HEK293 (cell line): ENCODE measurements around the gene SLC5A1.

Experiments used
- CTCF ChIA-PET: fragments of 350-600 bp; formaldehyde crosslinking; extraction: SDS; loops from one replicate; lab custom pipeline; 2021; ENCODE audit warnings: antibody characterized with exemption; lab: Yijun Ruan, JAX
- POLR2A ChIA-PET: fragments of 300-600 bp; formaldehyde crosslinking; extraction: SDS; loops from one replicate; lab custom pipeline; 2020; ENCODE audit warnings: antibody characterized with exemption, inconsistent platforms; lab: Yijun Ruan, JAX
- H3K27ac ChIP-seq: fragments of 200-500 bp; sonication (Bioruptor generic); 2 replicates; pipeline ENCODE4 v1.5.1; 2014; ENCODE audit warnings: low read depth, low read length, control low read depth, inconsistent platforms; ENCODE audit errors: extremely low read depth
- H3K36me3 ChIP-seq, 2 experiments: fragments of 200-500 bp in 1 of 2; sonication (Bioruptor generic) in 1 of 2; 1 replicate in 1 of 2; 2 replicates in 1 of 2; pipeline ENCODE4 v1.5.1; 2014 to 2017; ENCODE audit warnings: inconsistent platforms in 2 of 2, low read length in 2 of 2; ENCODE audit not compliant: control insufficient read depth in 2 of 2, insufficient read depth in 1 of 2
- H3K4me1 ChIP-seq: fragments of 200-500 bp; sonication (Bioruptor generic); 2 replicates; pipeline ENCODE4 v1.5.1; 2014; ENCODE audit warnings: mild to moderate bottlenecking, low read length, inconsistent platforms; ENCODE audit not compliant: control insufficient read depth, insufficient read depth
- H3K4me3 ChIP-seq: 2 replicates; pipeline ENCODE4 v1.5.1; 2011; ENCODE audit warnings: low read depth, mild to moderate bottlenecking, control low read depth, low read length, moderate library complexity
- H3K9me3 ChIP-seq: fragments of 200-500 bp; sonication (Bioruptor generic); 2 replicates; pipeline ENCODE4 v1.5.1; 2014; ENCODE audit warnings: low read depth, low read length, inconsistent platforms; ENCODE audit not compliant: control insufficient read depth, insufficient read depth
- EGR2 ChIP-seq: fragments of 450-650 bp; formaldehyde crosslinking; IDR thresholded peaks from 2 replicates; pipeline ENCODE4 v1.5.1; 2016; ENCODE audit warnings: low read depth, missing biosample characterization, missing genetic modification characterization
- HOXA7 ChIP-seq: sonication (generic); formaldehyde crosslinking; IDR thresholded peaks from 2 replicates; pipeline ENCODE4 v1.8.1; 2022; ENCODE audit warnings: missing genetic modification reagents, borderline replicate concordance
- KLF7 ChIP-seq: fragments of 450-650 bp; formaldehyde crosslinking; IDR thresholded peaks from 2 replicates; pipeline ENCODE4 v1.5.1; 2016; ENCODE audit warnings: missing biosample characterization, missing genetic modification characterization, borderline replicate concordance
- MZF1 ChIP-seq: fragments of 450-650 bp; formaldehyde crosslinking; IDR thresholded peaks from 2 replicates; pipeline ENCODE4 v1.5.1; 2017; ENCODE audit warnings: missing biosample characterization, missing genetic modification characterization, borderline replicate concordance
- SETDB1 ChIP-seq: IDR thresholded peaks from one replicate; pipeline ENCODE4 v1.6.1; 2017; ENCODE audit warnings: mild to moderate bottlenecking, low read length, moderate library complexity, mixed read lengths; ENCODE audit not compliant: insufficient read length
- SP3 ChIP-seq: fragments of 450-650 bp; formaldehyde crosslinking; IDR thresholded peaks from 2 replicates; pipeline ENCODE4 v1.5.1; 2016; ENCODE audit warnings: missing biosample characterization, missing genetic modification characterization
- YY1 ChIP-seq: fragments of 450-650 bp; formaldehyde crosslinking; IDR thresholded peaks from 2 replicates; pipeline ENCODE4 v1.5.1; 2018; ENCODE audit warnings: missing biosample characterization, missing genetic modification characterization
- ZBTB8A ChIP-seq: fragments of 450-650 bp; formaldehyde crosslinking; IDR thresholded peaks from 2 replicates; pipeline ENCODE4 v1.5.1; 2016; ENCODE audit warnings: missing biosample characterization, missing genetic modification characterization
- ZFP3 ChIP-seq: fragments of 450-650 bp; formaldehyde crosslinking; IDR thresholded peaks from 2 replicates; pipeline ENCODE4 v1.5.1; 2016; ENCODE audit warnings: low read depth, missing biosample characterization, missing genetic modification characterization
- ZFP37 ChIP-seq: fragments of 450-650 bp; formaldehyde crosslinking; IDR thresholded peaks from 2 replicates; pipeline ENCODE4 v1.5.1; 2016; ENCODE audit warnings: missing biosample characterization, missing genetic modification characterization
- ZFP41 ChIP-seq: fragments of 450-650 bp; formaldehyde crosslinking; IDR thresholded peaks from 2 replicates; pipeline ENCODE4 v1.5.1; 2016; ENCODE audit warnings: missing biosample characterization, missing genetic modification characterization, borderline replicate concordance
- ZNF211 ChIP-seq: fragments of 450-650 bp; formaldehyde crosslinking; IDR thresholded peaks from 2 replicates; pipeline ENCODE4 v1.5.1; 2016; ENCODE audit warnings: low read depth, missing biosample characterization, missing genetic modification characterization
- ZNF292 ChIP-seq: fragments of 450-650 bp; formaldehyde crosslinking; IDR thresholded peaks from 2 replicates; pipeline ENCODE4 v1.5.1; 2016; ENCODE audit warnings: low read depth, missing biosample characterization, missing genetic modification characterization, borderline replicate concordance
- ZNF350 ChIP-seq: fragments of 450-650 bp; formaldehyde crosslinking; IDR thresholded peaks from 2 replicates; pipeline ENCODE4 v1.5.0; 2017; ENCODE audit warnings: missing biosample characterization, mild to moderate bottlenecking, missing genetic modification characterization
- ZNF354C ChIP-seq: fragments of 450-650 bp; formaldehyde crosslinking; IDR thresholded peaks from 2 replicates; pipeline ENCODE4 v1.5.1; 2016; ENCODE audit warnings: missing biosample characterization, missing genetic modification characterization, low read depth, borderline replicate concordance
- ZNF404 ChIP-seq: fragments of 450-650 bp; formaldehyde crosslinking; IDR thresholded peaks from 2 replicates; pipeline ENCODE4 v1.5.1; 2017; ENCODE audit warnings: missing biosample characterization, missing genetic modification characterization
- ZNF426 ChIP-seq: fragments of 450-650 bp; formaldehyde crosslinking; IDR thresholded peaks from 2 replicates; pipeline ENCODE4 v1.5.1; 2017; ENCODE audit warnings: missing biosample characterization, missing genetic modification characterization, mild to moderate bottlenecking, inconsistent platforms, moderate library complexity
- ZNF530 ChIP-seq: fragments of 450-650 bp; formaldehyde crosslinking; IDR thresholded peaks from 2 replicates; pipeline ENCODE4 v1.5.1; 2016; ENCODE audit warnings: low read depth, missing biosample characterization, missing genetic modification characterization
- ZNF544 ChIP-seq: fragments of 450-650 bp; formaldehyde crosslinking; IDR thresholded peaks from 2 replicates; pipeline ENCODE4 v1.5.0; 2017; ENCODE audit warnings: missing biosample characterization, missing genetic modification characterization
- ZNF654 ChIP-seq: fragments of 450-650 bp; formaldehyde crosslinking; IDR thresholded peaks from 2 replicates; pipeline ENCODE4 v1.5.1; 2016; ENCODE audit warnings: low read depth, missing biosample characterization, missing genetic modification characterization
- ZNF701 ChIP-seq: fragments of 450-650 bp; formaldehyde crosslinking; IDR thresholded peaks from 2 replicates; pipeline ENCODE4 v1.5.1; 2016; ENCODE audit warnings: missing biosample characterization, missing genetic modification characterization
- ZNF707 ChIP-seq: fragments of 450-650 bp; formaldehyde crosslinking; IDR thresholded peaks from 2 replicates; pipeline ENCODE4 v1.5.1; 2016; ENCODE audit warnings: missing biosample characterization, missing genetic modification characterization
- ZNF791 ChIP-seq: fragments of 450-650 bp; formaldehyde crosslinking; IDR thresholded peaks from 2 replicates; pipeline ENCODE4 v1.5.1; 2016; ENCODE audit warnings: missing biosample characterization, missing genetic modification characterization
- TF ChIP-seq, protein P1 (sequence below): fragments of 450-650 bp; formaldehyde crosslinking; IDR thresholded peaks from 2 replicates; pipeline ENCODE4 v1.5.1; 2016; ENCODE audit warnings: missing biosample characterization, missing genetic modification characterization
- TF ChIP-seq, protein P2 (sequence below): fragments of 450-650 bp; formaldehyde crosslinking; IDR thresholded peaks from 2 replicates; pipeline ENCODE4 v1.5.1; 2017; ENCODE audit warnings: missing biosample characterization, missing genetic modification characterization
- TF ChIP-seq, protein P3 (sequence below): fragments of 450-650 bp; formaldehyde crosslinking; IDR thresholded peaks from 2 replicates; pipeline ENCODE4 v1.5.1; 2017; ENCODE audit warnings: missing biosample characterization, missing genetic modification characterization
- TF ChIP-seq, protein P4 (sequence below): fragments of 450-650 bp; formaldehyde crosslinking; IDR thresholded peaks from 2 replicates; pipeline ENCODE4 v1.5.1; 2016; ENCODE audit warnings: missing biosample characterization, missing genetic modification characterization
- TF ChIP-seq, protein P5 (sequence below): fragments of 450-650 bp; formaldehyde crosslinking; IDR thresholded peaks from 2 replicates; pipeline ENCODE4 v1.5.1; 2017; ENCODE audit warnings: missing biosample characterization, missing genetic modification characterization

SLC5A1 gene

DNA sequence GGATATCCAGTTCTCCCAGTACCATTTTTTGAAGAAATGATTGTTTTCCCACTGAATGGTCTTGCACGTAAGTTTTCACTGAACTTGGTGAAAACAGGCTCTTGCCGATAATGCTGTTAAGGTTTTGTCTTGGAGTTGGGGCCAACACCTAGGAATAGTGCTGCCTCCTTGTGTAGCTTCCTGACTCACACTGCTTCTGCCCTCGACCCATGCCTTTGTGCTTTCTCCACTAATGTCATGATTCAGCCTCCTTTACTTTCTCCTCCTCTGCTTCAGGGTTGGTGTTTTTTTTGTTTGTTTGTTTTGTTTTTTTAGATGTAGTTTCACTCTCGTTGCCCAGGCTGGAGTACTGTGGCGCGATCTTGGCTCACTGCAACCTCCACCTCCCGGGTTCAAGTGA is 30.2 kb downstream of the SLC5A1 start:
- TF ChIP-seq ZNF292 (tag by site-specific recombination) (no peak), ZNF354C (tag by site-specific recombination) (no peak), YY1 (tag by site-specific recombination) (no peak), ZNF654 (tag by site-specific recombination) (no peak), EGR2 (tag by site-specific recombination) (no peak), KLF7 (tag by site-specific recombination) (no peak), SETDB1 (no peak), ZNF211 (tag by site-specific recombination) (no peak), ZFP3 (tag by site-specific recombination) (no peak), ZNF530 (tag by site-specific recombination) (no peak), ZFP37 (tag by site-specific recombination) (no peak), MZF1 (tag by site-specific recombination) (no peak)
- no peak overlapping the region for H3K4me3 ChIP-seq
- ChIA-PET CTCF (no interaction called here), POLR2A (no interaction called here)
- H3K9me3 ChIP-seq, result no peaks in the 10 kb centered on the region
- no peaks in the 10 kb centered on the region for H3K36me3 ChIP-seq
- H3K27ac ChIP-seq, result no peak overlapping the region
- H3K4me1 ChIP-seq, result peaks cover 12% of the 10 kb centered on the region

DNA sequence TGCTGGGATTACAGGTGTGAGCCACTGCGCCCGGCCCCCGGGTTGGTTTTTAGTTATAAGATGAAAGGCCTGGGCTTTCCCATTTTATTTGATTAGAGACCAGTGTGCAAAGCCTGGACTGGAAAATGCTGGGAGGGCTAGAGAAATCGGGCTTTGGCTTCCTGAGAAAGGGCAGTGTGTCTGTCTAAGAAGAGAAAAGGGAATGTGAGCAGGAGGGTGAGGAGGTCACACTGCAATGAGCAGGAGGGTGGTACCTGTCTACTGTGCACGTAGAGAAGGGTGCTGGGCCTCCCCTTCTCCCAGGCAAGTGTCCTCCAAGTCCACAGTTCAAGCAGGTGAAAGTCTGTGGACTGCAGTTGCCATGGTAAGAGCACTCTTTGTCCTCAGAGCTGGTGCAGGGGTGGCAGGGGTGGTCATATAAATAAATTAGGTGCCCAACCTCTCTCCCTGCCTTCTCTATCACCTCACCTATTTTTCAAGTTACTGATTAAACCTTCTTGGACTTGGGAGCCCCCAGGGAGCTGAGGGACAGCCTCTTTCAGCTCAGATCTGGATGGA is 30.8 kb downstream of the SLC5A1 start:
- Histone ChIP-seq H3K9me3 (no peaks in the 10 kb centered on the region), H3K36me3 (no peaks in the 10 kb centered on the region), H3K4me3 (no peak overlapping the region), H3K4me1 (peaks cover 12% of the 10 kb centered on the region), H3K27ac (no peak overlapping the region)
- CTCF ChIA-PET, result interaction anchor here (0.6 to 15.2 kb wide), 6 partner anchors 8 to 134 kb away, joined by 3 to 309 read pairs (median 3); no protein-coding TSS in a partner anchor
- POLR2A ChIA-PET, result no interaction called here
- TF ChIP-seq ZNF707, result no peak
- TF ChIP-seq ZNF791 (tag by site-specific recombination), result no peak
- TF ChIP-seq HOXA7, result no peak
- TF ChIP-seq, protein P1, sequence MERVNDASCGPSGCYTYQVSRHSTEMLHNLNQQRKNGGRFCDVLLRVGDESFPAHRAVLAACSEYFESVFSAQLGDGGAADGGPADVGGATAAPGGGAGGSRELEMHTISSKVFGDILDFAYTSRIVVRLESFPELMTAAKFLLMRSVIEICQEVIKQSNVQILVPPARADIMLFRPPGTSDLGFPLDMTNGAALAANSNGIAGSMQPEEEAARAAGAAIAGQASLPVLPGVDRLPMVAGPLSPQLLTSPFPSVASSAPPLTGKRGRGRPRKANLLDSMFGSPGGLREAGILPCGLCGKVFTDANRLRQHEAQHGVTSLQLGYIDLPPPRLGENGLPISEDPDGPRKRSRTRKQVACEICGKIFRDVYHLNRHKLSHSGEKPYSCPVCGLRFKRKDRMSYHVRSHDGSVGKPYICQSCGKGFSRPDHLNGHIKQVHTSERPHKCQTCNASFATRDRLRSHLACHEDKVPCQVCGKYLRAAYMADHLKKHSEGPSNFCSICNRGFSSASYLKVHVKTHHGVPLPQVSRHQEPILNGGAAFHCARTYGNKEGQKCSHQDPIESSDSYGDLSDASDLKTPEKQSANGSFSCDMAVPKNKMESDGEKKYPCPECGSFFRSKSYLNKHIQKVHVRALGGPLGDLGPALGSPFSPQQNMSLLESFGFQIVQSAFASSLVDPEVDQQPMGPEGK (tag by site-specific recombination), result no peak
- no peak for TF ChIP-seq ZNF544 (tag by site-specific recombination)
- TF ChIP-seq, protein P2, sequence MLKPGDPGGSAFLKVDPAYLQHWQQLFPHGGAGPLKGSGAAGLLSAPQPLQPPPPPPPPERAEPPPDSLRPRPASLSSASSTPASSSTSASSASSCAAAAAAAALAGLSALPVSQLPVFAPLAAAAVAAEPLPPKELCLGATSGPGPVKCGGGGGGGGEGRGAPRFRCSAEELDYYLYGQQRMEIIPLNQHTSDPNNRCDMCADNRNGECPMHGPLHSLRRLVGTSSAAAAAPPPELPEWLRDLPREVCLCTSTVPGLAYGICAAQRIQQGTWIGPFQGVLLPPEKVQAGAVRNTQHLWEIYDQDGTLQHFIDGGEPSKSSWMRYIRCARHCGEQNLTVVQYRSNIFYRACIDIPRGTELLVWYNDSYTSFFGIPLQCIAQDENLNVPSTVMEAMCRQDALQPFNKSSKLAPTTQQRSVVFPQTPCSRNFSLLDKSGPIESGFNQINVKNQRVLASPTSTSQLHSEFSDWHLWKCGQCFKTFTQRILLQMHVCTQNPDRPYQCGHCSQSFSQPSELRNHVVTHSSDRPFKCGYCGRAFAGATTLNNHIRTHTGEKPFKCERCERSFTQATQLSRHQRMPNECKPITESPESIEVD (tag by site-specific recombination), result no peak
- TF ChIP-seq SP3 (tag by site-specific recombination), result no peak
- no peak for TF ChIP-seq ZNF701 (tag by site-specific recombination)
- no peak for TF ChIP-seq ZNF404
- no peak for TF ChIP-seq ZNF350 (tag by site-specific recombination)
- TF ChIP-seq, protein P3, sequence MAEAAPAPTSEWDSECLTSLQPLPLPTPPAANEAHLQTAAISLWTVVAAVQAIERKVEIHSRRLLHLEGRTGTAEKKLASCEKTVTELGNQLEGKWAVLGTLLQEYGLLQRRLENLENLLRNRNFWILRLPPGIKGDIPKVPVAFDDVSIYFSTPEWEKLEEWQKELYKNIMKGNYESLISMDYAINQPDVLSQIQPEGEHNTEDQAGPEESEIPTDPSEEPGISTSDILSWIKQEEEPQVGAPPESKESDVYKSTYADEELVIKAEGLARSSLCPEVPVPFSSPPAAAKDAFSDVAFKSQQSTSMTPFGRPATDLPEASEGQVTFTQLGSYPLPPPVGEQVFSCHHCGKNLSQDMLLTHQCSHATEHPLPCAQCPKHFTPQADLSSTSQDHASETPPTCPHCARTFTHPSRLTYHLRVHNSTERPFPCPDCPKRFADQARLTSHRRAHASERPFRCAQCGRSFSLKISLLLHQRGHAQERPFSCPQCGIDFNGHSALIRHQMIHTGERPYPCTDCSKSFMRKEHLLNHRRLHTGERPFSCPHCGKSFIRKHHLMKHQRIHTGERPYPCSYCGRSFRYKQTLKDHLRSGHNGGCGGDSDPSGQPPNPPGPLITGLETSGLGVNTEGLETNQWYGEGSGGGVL (tag by site-specific recombination), result no peak
- TF ChIP-seq, protein P4, sequence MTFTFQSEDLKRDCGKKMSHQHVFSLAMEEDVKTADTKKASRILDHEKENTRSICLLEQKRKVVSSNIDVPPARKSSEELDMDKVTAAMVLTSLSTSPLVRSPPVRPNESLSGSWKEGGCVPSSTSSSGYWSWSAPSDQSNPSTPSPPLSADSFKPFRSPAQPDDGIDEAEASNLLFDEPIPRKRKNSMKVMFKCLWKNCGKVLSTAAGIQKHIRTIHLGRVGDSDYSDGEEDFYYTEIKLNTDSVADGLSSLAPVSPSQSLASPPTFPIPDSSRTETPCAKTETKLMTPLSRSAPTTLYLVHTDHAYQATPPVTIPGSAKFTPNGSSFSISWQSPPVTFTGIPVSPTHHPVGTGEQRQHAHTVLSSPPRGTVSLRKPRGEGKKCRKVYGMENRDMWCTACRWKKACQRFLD, result no peak
- TF ChIP-seq ZNF426 (tag by site-specific recombination), result no peak
- no peak for TF ChIP-seq ZNF211 (tag by site-specific recombination)
- TF ChIP-seq, protein P5, sequence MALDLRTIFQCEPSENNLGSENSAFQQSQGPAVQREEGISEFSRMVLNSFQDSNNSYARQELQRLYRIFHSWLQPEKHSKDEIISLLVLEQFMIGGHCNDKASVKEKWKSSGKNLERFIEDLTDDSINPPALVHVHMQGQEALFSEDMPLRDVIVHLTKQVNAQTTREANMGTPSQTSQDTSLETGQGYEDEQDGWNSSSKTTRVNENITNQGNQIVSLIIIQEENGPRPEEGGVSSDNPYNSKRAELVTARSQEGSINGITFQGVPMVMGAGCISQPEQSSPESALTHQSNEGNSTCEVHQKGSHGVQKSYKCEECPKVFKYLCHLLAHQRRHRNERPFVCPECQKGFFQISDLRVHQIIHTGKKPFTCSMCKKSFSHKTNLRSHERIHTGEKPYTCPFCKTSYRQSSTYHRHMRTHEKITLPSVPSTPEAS (tag by site-specific recombination), result no peak
- TF ChIP-seq ZFP41, result no peak
- no peak for TF ChIP-seq ZBTB8A (tag by site-specific recombination)
